GM13976 (cell line): Measurements from ENCODE around the gene ABHD12.

Source experiments
- DNase-seq: peaks from one replicate; pipeline ENCODE4 v3.0.0; 2012; ENCODE audit warnings: low spot score
- in situ Hi-C: fragments of 300-500 bp; cut with MboI; formaldehyde crosslinking; loops from one replicate; pipeline ENCODE4 v1.12.0; 2022; ENCODE audit warnings: low sequenced_read_pairs, mixed read lengths, inconsistent platforms; ENCODE audit not compliant: unreplicated experiment
- TF ChIP-seq, protein P1 (sequence below): IDR thresholded peaks from 2 replicates; pipeline ENCODE4 v1.5.1; 2012; ENCODE audit warnings: borderline replicate concordance, mild to moderate bottlenecking; ENCODE audit not compliant: insufficient read depth; ENCODE audit errors: extremely low read depth, missing control alignments, control extremely low read depth

ABHD12 gene

DNA sequence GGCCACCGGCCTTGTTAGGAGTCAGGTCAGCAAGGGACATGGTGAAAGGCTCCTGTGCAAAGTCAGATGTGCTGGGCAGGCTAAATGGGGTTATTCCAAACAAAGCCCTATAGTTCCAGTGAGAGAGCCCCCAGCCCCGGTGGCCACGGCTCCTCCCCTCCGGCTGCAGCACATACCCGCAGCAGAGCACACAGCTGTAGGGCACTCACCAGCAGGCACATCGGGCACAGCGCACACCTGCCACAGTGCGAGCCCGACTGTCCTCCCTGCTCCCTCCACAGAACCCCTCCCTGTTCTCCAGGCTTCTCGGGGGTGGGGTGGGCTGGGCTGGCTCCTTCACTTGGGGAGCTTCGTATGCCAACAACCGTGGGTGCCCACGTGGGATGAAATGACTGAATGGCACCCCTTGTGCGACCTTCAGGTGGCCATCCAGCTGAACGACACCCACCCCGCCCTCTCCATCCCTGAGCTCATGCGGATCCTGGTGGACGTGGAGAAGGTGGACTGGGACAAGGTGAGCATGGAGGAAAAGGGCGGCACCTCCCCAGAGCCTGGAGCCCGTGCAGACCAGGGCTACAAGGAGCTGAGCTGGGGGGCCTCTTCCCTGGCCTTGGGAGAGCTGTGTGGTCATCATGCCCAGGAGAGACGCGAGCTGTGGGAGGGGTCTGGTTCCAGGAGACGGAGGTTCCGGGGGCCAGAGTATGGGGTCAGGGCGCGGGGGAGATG is 111.8 kb downstream of the ABHD12 start:
- in situ Hi-C loops: loop anchor here (25.0 kb wide), 1 partner anchor 584 kb away; no protein-coding TSS in a partner anchor
- TF ChIP-seq, protein P1, sequence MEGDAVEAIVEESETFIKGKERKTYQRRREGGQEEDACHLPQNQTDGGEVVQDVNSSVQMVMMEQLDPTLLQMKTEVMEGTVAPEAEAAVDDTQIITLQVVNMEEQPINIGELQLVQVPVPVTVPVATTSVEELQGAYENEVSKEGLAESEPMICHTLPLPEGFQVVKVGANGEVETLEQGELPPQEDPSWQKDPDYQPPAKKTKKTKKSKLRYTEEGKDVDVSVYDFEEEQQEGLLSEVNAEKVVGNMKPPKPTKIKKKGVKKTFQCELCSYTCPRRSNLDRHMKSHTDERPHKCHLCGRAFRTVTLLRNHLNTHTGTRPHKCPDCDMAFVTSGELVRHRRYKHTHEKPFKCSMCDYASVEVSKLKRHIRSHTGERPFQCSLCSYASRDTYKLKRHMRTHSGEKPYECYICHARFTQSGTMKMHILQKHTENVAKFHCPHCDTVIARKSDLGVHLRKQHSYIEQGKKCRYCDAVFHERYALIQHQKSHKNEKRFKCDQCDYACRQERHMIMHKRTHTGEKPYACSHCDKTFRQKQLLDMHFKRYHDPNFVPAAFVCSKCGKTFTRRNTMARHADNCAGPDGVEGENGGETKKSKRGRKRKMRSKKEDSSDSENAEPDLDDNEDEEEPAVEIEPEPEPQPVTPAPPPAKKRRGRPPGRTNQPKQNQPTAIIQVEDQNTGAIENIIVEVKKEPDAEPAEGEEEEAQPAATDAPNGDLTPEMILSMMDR: no peak
- no peak for DNase-seq

DNA sequence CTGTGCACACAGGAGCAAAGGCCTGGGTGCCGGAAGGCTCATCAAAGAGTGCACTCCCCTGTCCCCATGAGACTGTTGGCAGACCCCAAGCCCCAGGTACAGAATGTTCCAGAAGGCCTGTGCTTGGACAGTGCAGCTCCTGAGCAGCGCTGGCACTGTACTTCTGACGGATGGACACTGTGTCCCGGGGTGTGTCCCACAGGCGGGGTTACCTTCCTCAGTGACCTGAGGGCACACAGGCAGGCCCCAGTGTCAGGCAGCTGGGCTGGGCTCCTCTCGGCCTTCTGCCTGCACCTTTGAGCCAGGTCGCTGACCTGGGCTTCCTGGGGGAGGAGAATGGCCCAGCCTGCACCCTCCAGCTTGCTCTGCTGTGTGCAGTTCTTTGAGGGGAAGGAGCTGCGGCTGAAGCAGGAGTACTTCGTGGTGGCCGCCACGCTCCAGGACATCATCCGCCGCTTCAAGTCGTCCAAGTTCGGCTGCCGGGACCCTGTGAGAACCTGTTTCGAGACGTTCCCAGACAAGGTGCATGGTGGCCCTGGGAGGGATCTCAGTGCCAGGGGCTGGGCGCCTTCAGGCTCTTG is 112.6 kb downstream of the ABHD12 start:
- in situ Hi-C loops: loop anchor here (25.0 kb wide), 1 partner anchor 584 kb away; no protein-coding TSS in a partner anchor
- TF ChIP-seq, protein P1: no peak
- DNase-seq: no peak

DNA sequence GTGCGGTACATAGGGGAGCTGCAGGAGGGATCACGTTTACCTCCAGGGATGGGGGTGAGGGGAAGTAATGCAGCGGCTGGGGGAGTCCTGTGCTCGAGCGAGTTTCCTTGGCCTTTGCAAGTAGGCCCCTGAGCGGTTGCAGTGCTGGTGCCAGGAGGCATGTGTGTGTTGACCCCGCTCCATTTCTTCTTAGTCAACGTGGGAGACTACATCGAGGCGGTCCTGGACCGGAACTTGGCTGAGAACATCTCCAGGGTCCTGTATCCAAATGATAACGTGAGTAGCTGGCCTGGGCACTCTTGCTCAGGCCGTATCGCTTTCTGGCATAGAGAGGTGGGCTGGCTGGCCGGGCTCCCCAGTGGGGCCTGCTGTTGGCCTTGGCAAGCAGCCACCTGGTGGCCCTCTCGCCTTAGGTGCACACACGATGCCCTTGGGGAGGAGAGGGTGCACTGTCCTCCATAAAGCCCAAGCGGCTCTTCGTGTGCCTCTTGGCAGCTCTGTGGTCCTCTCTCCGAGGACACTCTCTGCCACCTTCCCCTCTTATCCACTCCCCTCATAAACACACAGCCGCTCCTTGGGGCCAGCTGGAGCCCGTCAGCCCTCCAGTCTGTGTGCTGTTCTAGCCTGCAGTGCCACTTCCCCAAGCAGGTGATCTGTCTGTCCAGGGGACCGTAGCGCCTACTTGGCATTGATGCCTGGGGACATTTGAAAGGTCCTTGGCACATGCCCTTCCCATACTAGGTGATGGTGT is 113.4 kb downstream of the ABHD12 start:
- TF ChIP-seq, protein P1: no peak
- in situ Hi-C loops: loop anchor here (25.0 kb wide), 1 partner anchor 585 kb away; no protein-coding TSS in a partner anchor
- DNase-seq: no peak

DNA sequence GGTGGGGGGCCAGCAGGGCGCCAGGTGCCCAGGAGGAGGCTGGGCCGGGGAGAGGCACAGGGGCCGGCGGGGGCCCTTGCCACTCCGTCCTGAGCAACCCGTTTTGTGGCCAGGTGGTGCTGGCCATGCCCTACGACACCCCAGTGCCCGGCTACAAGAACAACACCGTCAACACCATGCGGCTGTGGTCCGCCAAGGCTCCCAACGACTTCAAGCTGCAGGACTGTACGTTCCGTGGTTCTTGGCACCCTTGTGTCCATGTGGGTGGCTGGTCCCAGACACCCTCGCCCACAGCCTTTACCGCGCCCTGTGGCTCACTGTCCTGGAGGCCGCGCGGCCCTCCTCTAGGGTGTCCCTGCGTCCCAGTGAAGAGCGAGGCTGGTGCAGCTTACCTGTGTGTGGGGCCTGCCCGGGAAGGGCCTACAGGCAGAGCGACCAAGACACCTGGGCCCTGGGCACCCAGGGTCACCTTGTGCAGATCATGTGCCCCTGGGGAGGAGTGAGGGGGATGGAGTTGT is 114.0 kb downstream of the ABHD12 start:
- TF ChIP-seq, protein P1: no peak
- DNase-seq: no peak
- in situ Hi-C loops: loop anchor here (25.0 kb wide), 1 partner anchor 586 kb away; no protein-coding TSS in a partner anchor

DNA sequence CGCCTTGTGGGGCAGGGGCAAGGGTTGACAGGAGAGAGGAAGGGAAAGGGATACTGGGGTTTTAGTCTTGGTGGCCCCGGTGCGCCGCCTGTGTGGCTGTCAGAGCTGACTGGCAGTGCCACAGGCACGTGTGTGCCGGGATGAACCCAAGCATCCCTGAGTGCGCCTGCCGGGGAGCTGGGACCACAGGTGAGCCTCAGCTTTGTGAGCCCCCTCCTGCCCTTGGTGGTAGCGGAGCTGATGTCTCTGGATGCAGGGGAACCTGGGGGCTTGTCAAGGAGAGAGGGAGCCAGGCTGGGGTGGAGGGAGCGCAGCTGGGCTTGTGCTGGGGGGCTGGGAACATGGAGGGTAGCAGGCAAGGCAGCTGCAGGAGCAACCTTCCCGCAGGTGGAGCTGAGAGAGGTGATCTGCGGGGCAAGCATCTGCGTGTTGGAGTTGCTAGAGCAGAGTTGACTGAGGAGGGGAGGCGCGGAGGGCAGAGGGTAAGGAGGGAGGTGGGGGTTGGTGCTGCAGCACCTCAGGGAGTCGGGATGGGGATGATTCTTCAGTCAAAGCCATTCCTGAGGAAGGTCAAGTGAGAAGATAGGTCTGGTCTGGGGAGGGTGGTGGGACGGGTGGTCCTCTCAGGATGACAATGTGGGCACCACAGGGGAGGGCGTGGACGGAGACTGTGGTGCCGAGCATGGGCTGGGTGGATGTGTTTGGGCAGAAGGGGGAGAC is 114.7 kb downstream of the ABHD12 start:
- in situ Hi-C loops: loop anchor here (25.0 kb wide), 1 partner anchor 586 kb away; no protein-coding TSS in a partner anchor
- TF ChIP-seq, protein P1: no peak
- no peak for DNase-seq
